ENCODE measurements around the gene GPC1.

The GPC1 gene

GRCh38 chr2:240430595-240430994, 4.9 kb upstream of the GPC1 start:
- Histone ChIP-seq H3K27me3 (ENCODE audit: control insufficient read depth in 1 of 2, insufficient read depth in 2 of 2, low read length in 2 of 2) (peaks cover 4 to 6% of the 10 kb centered on the region in 2 donors), H3K36me3 (ENCODE audit: control insufficient read depth in 1 of 2, insufficient read depth in 2 of 2, low read length in 2 of 2) (no peaks in the 10 kb centered on the region), H3K4me1 (ENCODE audit: control insufficient read depth in 1 of 2, insufficient read depth in 2 of 2, low read length in 2 of 2) (no peaks in the 10 kb centered on the region), H3K27ac (ENCODE audit: low read depth, low read length) (no peak overlapping the region), H3K4me3 (ENCODE audit: low read depth in 1 of 2, low read length in 2 of 2) (no peak overlapping the region), H3K9ac (ENCODE audit: low read depth in 1 of 2, low read length in 2 of 2) (no peak overlapping the region), H3K9me3 (ENCODE audit: control insufficient read depth in 1 of 2, low read length in 2 of 2) (no peaks in the 10 kb centered on the region)

- no peaks in the 10 kb centered on the region for H3K4me1 ChIP-seq (ENCODE audit: control insufficient read depth in 1 of 2, insufficient read depth in 2 of 2, low read length in 2 of 2)
- H3K27me3 ChIP-seq (ENCODE audit: control insufficient read depth in 1 of 2, insufficient read depth in 2 of 2, low read length in 2 of 2), result peaks cover 4 to 6% of the 10 kb centered on the region in 2 donors
- no peak overlapping the region for H3K27ac ChIP-seq (ENCODE audit: low read depth, low read length)
- H3K4me3 ChIP-seq (ENCODE audit: low read depth in 1 of 2, low read length in 2 of 2), result no peak overlapping the region
- H3K9ac ChIP-seq (ENCODE audit: low read depth in 1 of 2, low read length in 2 of 2), result no peak overlapping the region
- no peaks in the 10 kb centered on the region for H3K36me3 ChIP-seq (ENCODE audit: control insufficient read depth in 1 of 2, insufficient read depth in 2 of 2, low read length in 2 of 2)
- no peaks in the 10 kb centered on the region for H3K9me3 ChIP-seq (ENCODE audit: control insufficient read depth in 1 of 2, low read length in 2 of 2)
Measured at GRCh38 chr2:240431271-240431660, 4.2 kb upstream of the GPC1 start.

DNA sequence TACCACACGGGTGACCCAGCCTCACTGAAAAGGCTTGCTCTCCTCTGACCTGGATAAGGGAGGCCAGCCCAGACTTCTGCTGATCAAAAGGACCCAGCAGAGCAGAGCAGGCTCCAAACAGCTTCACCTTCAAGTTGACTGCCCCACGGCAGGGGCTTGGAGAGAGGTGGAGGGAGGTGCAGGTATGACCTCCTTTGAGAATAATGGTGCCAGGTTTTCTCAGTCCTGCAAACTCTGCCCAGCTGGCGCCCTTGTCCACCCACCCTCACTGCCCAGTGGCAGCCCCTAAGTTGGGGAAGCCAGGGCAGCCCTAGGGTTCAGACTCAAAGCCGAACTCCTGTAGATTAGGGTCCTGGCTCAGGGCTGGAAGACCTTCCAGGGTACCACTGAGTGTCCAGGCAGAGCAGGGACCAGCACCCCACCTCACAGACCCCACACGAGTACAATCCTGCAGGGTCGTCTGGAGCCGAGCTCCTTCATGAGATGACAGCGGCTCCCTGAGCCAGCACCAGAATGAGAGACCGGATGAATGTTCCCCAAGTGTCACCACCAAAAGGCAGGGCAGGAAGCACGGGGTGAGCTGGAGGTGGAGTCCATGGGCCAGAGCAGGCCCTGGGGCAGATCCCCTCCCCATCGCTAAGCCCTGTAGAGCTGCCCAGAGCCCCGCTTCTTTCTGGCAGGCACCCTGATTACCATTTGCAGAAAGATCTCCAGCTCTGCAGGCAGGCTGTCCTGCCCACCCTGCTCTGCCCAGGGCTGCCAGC, 3.6 kb upstream of the GPC1 start:
- H3K4me1 ChIP-seq (ENCODE audit: control insufficient read depth in 1 of 2, insufficient read depth in 2 of 2, low read length in 2 of 2), result peaks cover 0 to 5% of the 10 kb centered on the region in 2 donors
- no peak overlapping the region for H3K4me3 ChIP-seq (ENCODE audit: low read depth in 1 of 2, low read length in 2 of 2)
- H3K36me3 ChIP-seq (ENCODE audit: control insufficient read depth in 1 of 2, insufficient read depth in 2 of 2, low read length in 2 of 2), result no peaks in the 10 kb centered on the region

GRCh38 chr2:240432430-240432819, 3.0 kb upstream of the GPC1 start:
- Histone ChIP-seq H3K27ac (ENCODE audit: low read depth, low read length) (no peak overlapping the region), H3K9me3 (ENCODE audit: control insufficient read depth in 1 of 2, low read length in 2 of 2) (no peaks in the 10 kb centered on the region), H3K4me1 (ENCODE audit: control insufficient read depth in 1 of 2, insufficient read depth in 2 of 2, low read length in 2 of 2) (peaks cover 0 to 7% of the 10 kb centered on the region in 2 donors), H3K27me3 (ENCODE audit: control insufficient read depth in 1 of 2, insufficient read depth in 2 of 2, low read length in 2 of 2) (peaks cover 13 to 17% of the 10 kb centered on the region in 2 donors), H3K36me3 (ENCODE audit: control insufficient read depth in 1 of 2, insufficient read depth in 2 of 2, low read length in 2 of 2) (no peaks in the 10 kb centered on the region), H3K9ac (ENCODE audit: low read depth in 1 of 2, low read length in 2 of 2) (no peak overlapping the region), H3K4me3 (ENCODE audit: low read depth in 1 of 2, low read length in 2 of 2) (no peak overlapping the region)

More for the DNA sequence above, 3.6 kb upstream of the GPC1 start:
- no peak overlapping the region for H3K27ac ChIP-seq (ENCODE audit: low read depth, low read length)
- H3K9ac ChIP-seq (ENCODE audit: low read depth in 1 of 2, low read length in 2 of 2), result no peak overlapping the region
- H3K9me3 ChIP-seq (ENCODE audit: control insufficient read depth in 1 of 2, low read length in 2 of 2), result no peaks in the 10 kb centered on the region
- peaks cover 7 to 11% of the 10 kb centered on the region in 2 donors for H3K27me3 ChIP-seq (ENCODE audit: control insufficient read depth in 1 of 2, insufficient read depth in 2 of 2, low read length in 2 of 2)

- H3K9me3 ChIP-seq (ENCODE audit: control insufficient read depth in 1 of 2, low read length in 2 of 2), result no peaks in the 10 kb centered on the region
- no peaks in the 10 kb centered on the region for H3K36me3 ChIP-seq (ENCODE audit: control insufficient read depth in 1 of 2, insufficient read depth in 2 of 2, low read length in 2 of 2)
- no peak overlapping the region for H3K9ac ChIP-seq (ENCODE audit: low read depth in 1 of 2, low read length in 2 of 2)
- H3K4me3 ChIP-seq (ENCODE audit: low read depth in 1 of 2, low read length in 2 of 2), result no peak overlapping the region
- no peak overlapping the region for H3K27ac ChIP-seq (ENCODE audit: low read depth, low read length)
- H3K4me1 ChIP-seq (ENCODE audit: control insufficient read depth in 1 of 2, insufficient read depth in 2 of 2, low read length in 2 of 2), result peaks cover 0 to 11% of the 10 kb centered on the region in 2 donors
- H3K27me3 ChIP-seq (ENCODE audit: control insufficient read depth in 1 of 2, insufficient read depth in 2 of 2, low read length in 2 of 2), result peaks cover 19 to 23% of the 10 kb centered on the region in 2 donors
Measured at GRCh38 chr2:240432820-240433801, 2.4 kb upstream of the GPC1 start.

DNA sequence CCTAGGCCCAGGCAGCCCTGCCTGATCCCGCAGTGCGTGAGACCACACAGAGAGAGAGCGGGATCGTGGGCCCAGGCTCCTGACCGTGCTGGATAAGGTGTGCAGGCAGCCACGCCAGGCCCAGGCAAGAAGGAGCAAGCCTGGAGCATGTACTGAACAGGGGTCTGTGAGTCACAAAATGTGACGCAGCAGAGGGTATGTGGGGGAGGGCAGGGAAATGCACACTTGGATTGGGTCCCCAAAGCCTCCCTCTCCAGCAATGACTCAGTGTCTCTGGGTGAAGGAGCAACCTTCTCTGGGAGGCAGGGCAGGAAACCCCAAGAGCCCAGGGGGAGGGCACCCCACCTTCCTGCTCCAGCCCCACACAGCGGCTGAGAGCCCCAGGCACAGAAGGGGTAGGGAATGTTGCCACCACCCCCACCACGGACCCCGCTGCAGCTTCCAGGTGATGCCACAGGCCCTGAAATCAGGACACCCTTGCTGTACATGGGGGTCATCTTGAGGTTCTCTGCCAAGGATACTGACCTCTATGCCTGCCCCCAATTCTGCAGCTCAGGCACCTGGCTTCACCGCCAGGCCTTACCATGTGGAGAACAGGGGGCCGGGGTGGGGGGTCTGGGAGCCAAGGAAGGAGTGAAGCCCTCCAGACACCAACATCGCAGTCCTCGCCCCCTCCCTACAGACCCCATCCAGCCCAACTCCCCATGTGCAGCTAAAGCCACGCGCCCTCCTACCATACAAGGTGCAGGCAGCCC, 1.3 kb upstream of the GPC1 start:
- no peaks in the 10 kb centered on the region for H3K9me3 ChIP-seq (ENCODE audit: control insufficient read depth in 1 of 2, low read length in 2 of 2)
- peaks cover 20 to 23% of the 10 kb centered on the region in 2 donors for H3K27me3 ChIP-seq (ENCODE audit: control insufficient read depth in 1 of 2, insufficient read depth in 2 of 2, low read length in 2 of 2)
- H3K4me1 ChIP-seq (ENCODE audit: control insufficient read depth in 1 of 2, insufficient read depth in 2 of 2, low read length in 2 of 2), result peaks cover 0 to 14% of the 10 kb centered on the region in 2 donors
- H3K4me3 ChIP-seq (ENCODE audit: low read depth in 1 of 2, low read length in 2 of 2), result peak overlapping the region; percentile 47 to 58
- no peaks in the 10 kb centered on the region for H3K36me3 ChIP-seq (ENCODE audit: control insufficient read depth in 1 of 2, insufficient read depth in 2 of 2, low read length in 2 of 2)
- peak overlapping the region; percentile 20 for H3K27ac ChIP-seq (ENCODE audit: low read depth, low read length)
- H3K9ac ChIP-seq (ENCODE audit: low read depth in 1 of 2, low read length in 2 of 2), result no peak overlapping the region

GRCh38 chr2:240434728-240435456, 571 bp upstream of the GPC1 start:
- Histone ChIP-seq H3K4me3 (ENCODE audit: low read depth in 1 of 2, low read length in 2 of 2) (peak overlapping the region; percentile 47 to 58), H3K27ac (ENCODE audit: low read depth, low read length) (peak overlapping the region; percentile 50), H3K9ac (ENCODE audit: low read depth in 1 of 2, low read length in 2 of 2) (peak overlapping the region in 1 of 2 donors; percentile 18), H3K4me1 (ENCODE audit: control insufficient read depth in 1 of 2, insufficient read depth in 2 of 2, low read length in 2 of 2) (peaks cover 0 to 14% of the 10 kb centered on the region in 2 donors), H3K36me3 (ENCODE audit: control insufficient read depth in 1 of 2, insufficient read depth in 2 of 2, low read length in 2 of 2) (no peaks in the 10 kb centered on the region), H3K9me3 (ENCODE audit: control insufficient read depth in 1 of 2, low read length in 2 of 2) (no peaks in the 10 kb centered on the region), H3K27me3 (ENCODE audit: control insufficient read depth in 1 of 2, insufficient read depth in 2 of 2, low read length in 2 of 2) (peaks cover 20 to 23% of the 10 kb centered on the region in 2 donors)

GRCh38 chr2:240435948-240436682, 652 bp downstream of the GPC1 start:
- H3K36me3 ChIP-seq (ENCODE audit: control insufficient read depth in 1 of 2, insufficient read depth in 2 of 2, low read length in 2 of 2), result no peaks in the 10 kb centered on the region
- H3K9me3 ChIP-seq (ENCODE audit: control insufficient read depth in 1 of 2, low read length in 2 of 2), result no peaks in the 10 kb centered on the region
- H3K27ac ChIP-seq (ENCODE audit: low read depth, low read length), result peak overlapping the region; percentile 50
- peak overlapping the region; percentile 50 to 55 for H3K4me3 ChIP-seq (ENCODE audit: low read depth in 1 of 2, low read length in 2 of 2)
- peaks cover 20 to 23% of the 10 kb centered on the region in 2 donors for H3K27me3 ChIP-seq (ENCODE audit: control insufficient read depth in 1 of 2, insufficient read depth in 2 of 2, low read length in 2 of 2)
- H3K4me1 ChIP-seq (ENCODE audit: control insufficient read depth in 1 of 2, insufficient read depth in 2 of 2, low read length in 2 of 2), result peaks cover 0 to 14% of the 10 kb centered on the region in 2 donors
- H3K9ac ChIP-seq (ENCODE audit: low read depth in 1 of 2, low read length in 2 of 2), result no peak overlapping the region
